Panc1 (cell line): ENCODE data around the gene IL34. TPM values are rescaled to one million over a fixed set of nuclear protein-coding genes. Genes with fewer than 3 reads are reported as not detected.

Experiments
- ATAC-seq: fragments of 200-7000 bp; cut with Tn5 transposase; 2 replicates; pipeline ENCODE4 v1.9.1; 2020; ENCODE audit warnings: mild to moderate bottlenecking, moderate library complexity
- BruUV-seq: library from RNA; stranded (reverse); fragments of 400-500 nt; replicated peaks from 2 replicates; lab custom pipeline; 2021; lab: Mats Ljungman, UMichigan
- CTCF ChIA-PET: fragments of 300-600 bp; sonication (Branson Sonifier 250); formaldehyde crosslinking; loops from one replicate; lab custom pipeline; 2022; ENCODE audit warnings: antibody characterized with exemption; lab: Charles Lee
- POLR2A ChIA-PET: fragments of 300-600 bp; sonication (Branson Sonifier 250); formaldehyde crosslinking; loops from one replicate; lab custom pipeline; 2022; ENCODE audit warnings: antibody characterized with exemption; lab: Charles Lee
- DNase-seq: peaks from one replicate; pipeline ENCODE4 v3.0.0-alpha.2; 2010; ENCODE audit warnings: low read depth, low spot score
- H3K27ac ChIP-seq: 2 replicates; pipeline ENCODE4 v1.5.1; 2011; ENCODE audit warnings: mild to moderate bottlenecking, low read length, inconsistent platforms
- H3K27me3 ChIP-seq: fragments of 200-500 bp; sonication (Bioruptor generic); 2 replicates; pipeline ENCODE4 v1.6.0; 2014; ENCODE audit warnings: low read length, inconsistent platforms; ENCODE audit not compliant: control insufficient read depth, insufficient read depth
- H3K36me3 ChIP-seq: fragments of 200-500 bp; sonication (Bioruptor generic); 2 replicates; pipeline ENCODE4 v1.5.1; 2014; ENCODE audit warnings: inconsistent platforms, mild to moderate bottlenecking, low read length, moderate library complexity; ENCODE audit not compliant: control insufficient read depth, insufficient read depth
- H3K4me1 ChIP-seq: 2 replicates; pipeline ENCODE4 v1.5.1; 2011; ENCODE audit warnings: inconsistent platforms, mild to moderate bottlenecking, low read length, moderate library complexity; ENCODE audit not compliant: control insufficient read depth, insufficient read depth
- H3K4me3 ChIP-seq, 2 experiments: 2 replicates each; pipeline ENCODE4 v1.5.1; 2011 to 2012; ENCODE audit warnings: low read depth in 2 of 2, low read length in 2 of 2, mild to moderate bottlenecking in 2 of 2, inconsistent platforms in 1 of 2, moderate library complexity in 1 of 2
- H3K9me3 ChIP-seq: fragments of 200-500 bp; sonication (Bioruptor generic); 2 replicates; pipeline ENCODE4 v1.5.1; 2014; ENCODE audit warnings: low read depth, mild to moderate bottlenecking, inconsistent platforms, low read length, moderate library complexity; ENCODE audit not compliant: control insufficient read depth, insufficient read depth
- CTCF ChIP-seq: fragments of 450-650 bp; IDR thresholded peaks from 2 replicates; pipeline ENCODE4 v1.5.1; 2017; ENCODE audit warnings: mild to moderate bottlenecking
- POLR2AphosphoS5 ChIP-seq: IDR thresholded peaks from 2 replicates; pipeline ENCODE4 v1.6.1; 2012; ENCODE audit warnings: mild to moderate bottlenecking, low read depth, low read length, moderate library complexity
- REST ChIP-seq, 2 experiments: IDR thresholded peaks; 2 replicates each; pipeline ENCODE4 v1.6.1; 2011 to 2012; ENCODE audit warnings: low read depth in 2 of 2, control low read depth in 1 of 2, low read length in 1 of 2, mild to moderate bottlenecking in 1 of 2, moderate library complexity in 1 of 2; ENCODE audit not compliant: insufficient read depth in 1 of 2
- SIN3A ChIP-seq: IDR thresholded peaks from 2 replicates; pipeline ENCODE4 v1.6.1; 2012; ENCODE audit warnings: low read depth, mild to moderate bottlenecking, low read length, moderate library complexity, borderline replicate concordance; ENCODE audit not compliant: insufficient read depth
- TCF7L2 ChIP-seq: IDR thresholded peaks from 2 replicates; pipeline ENCODE4 v1.6.1; 2011; ENCODE audit warnings: mild to moderate bottlenecking, low read depth, low read length, inconsistent platforms
- in situ Hi-C: cut with HindIII; loops from 2 replicates; pipeline ENCODE4 v1.10.0; 2016; ENCODE audit warnings: low sequenced_read_pairs, low pct_unique_long_range_greater_than_20kb
- intact Hi-C: fragments of 100-400 bp; cut with micrococcal nuclease; formaldehyde crosslinking; loops from one replicate; pipeline ENCODE4 v1.10.0; 2022; ENCODE audit not compliant: unreplicated experiment
- total RNA-seq: library from RNA; stranded (reverse); gene quantifications from one replicate; pipeline ENCODE4 v1.2.1, GENCODE V29; 2021; ENCODE audit not compliant: unreplicated experiment

The IL34 gene
- total RNA-seq, 1 experiment from 2014 or later: 5.8 TPM

- H3K4me1 ChIP-seq: no peaks in the 10 kb centered on the region
- no peak for ATAC-seq
- in situ Hi-C loops (no loop called here), intact Hi-C loops (no loop called here)
- H3K36me3 ChIP-seq: no peaks in the 10 kb centered on the region
- ChIA-PET POLR2A (no interaction called here), CTCF (interaction anchor here (0.7 kb wide), 1 partner anchor 85 kb away, joined by 3 read pairs; no protein-coding TSS in a partner anchor)
- TF ChIP-seq TCF7L2: no peak
- no peak for TF ChIP-seq POLR2AphosphoS5
- TF ChIP-seq SIN3A: no peak
- TF ChIP-seq REST (IDR thresholded peaks at IDR 0.05; ENCODE audit: insufficient read depth in 1 of 2, low read depth in 2 of 2, low read length in 1 of 2): no peak
- TF ChIP-seq CTCF: no peak
- H3K4me3 ChIP-seq: no peak overlapping the region
- no peak for DNase-seq
- H3K27me3 ChIP-seq: no peaks in the 10 kb centered on the region
- H3K27ac ChIP-seq: no peak overlapping the region
- no peaks in the 10 kb centered on the region for H3K9me3 ChIP-seq
- BruUV-seq: no TSS peak
These were observed 43.5 kb upstream of the IL34 start for GRCh38 chr16:70602831-70603230.

- Histone ChIP-seq H3K27ac (no peak overlapping the region), H3K4me1 (no peaks in the 10 kb centered on the region), H3K4me3 (no peak overlapping the region), H3K36me3 (no peaks in the 10 kb centered on the region), H3K27me3 (no peaks in the 10 kb centered on the region), H3K9me3 (no peaks in the 10 kb centered on the region)
- no TSS peak for BruUV-seq
- no peak for DNase-seq
- intact Hi-C loops (no loop called here), in situ Hi-C loops (no loop called here)
- no peak for TF ChIP-seq SIN3A
- no peak for TF ChIP-seq CTCF
- no peak for TF ChIP-seq REST (IDR thresholded peaks at IDR 0.05; ENCODE audit: insufficient read depth in 1 of 2, low read depth in 2 of 2, low read length in 1 of 2)
- TF ChIP-seq TCF7L2: no peak
- no peak for TF ChIP-seq POLR2AphosphoS5
- POLR2A ChIA-PET: no interaction called here
- peak; percentile 65; the same call in 1 of the 2 replicates for ATAC-seq
- CTCF ChIA-PET: no interaction called here
These were observed 41.7 kb upstream of the IL34 start for GRCh38 chr16:70604407-70605282.
